HepG2 (cell line): ENCODE measurements around the gene TMEM132D.

Source experiments
- ATF6 ChIP-seq: sonication (generic); formaldehyde crosslinking; conservative IDR thresholded peaks from 2 replicates; pipeline ENCODE4 v1.4.0; 2020; ENCODE audit warnings: missing genetic modification reagents
- BCLAF1 ChIP-seq: fragments of 450-650 bp; IDR thresholded peaks from 2 replicates; pipeline ENCODE4 v1.6.1; 2017; ENCODE audit warnings: mild to moderate bottlenecking
- CREM ChIP-seq, 2 experiments: sonication (generic) in 1 of 2; formaldehyde crosslinking in 1 of 2; IDR thresholded peaks; 2 replicates each; pipeline versions ENCODE4 v1.4.0 to v1.6.1; 2016 to 2020; ENCODE audit warnings: antibody characterized with exemption in 1 of 2, mild to moderate bottlenecking in 1 of 2, missing genetic modification reagents in 1 of 2
- CTCF ChIP-seq: sonication (generic); formaldehyde crosslinking; IDR thresholded peaks from 2 replicates; pipeline ENCODE4 v1.5.0; 2020; ENCODE audit warnings: mild to moderate bottlenecking, missing genetic modification reagents, moderate library complexity
- GTF2F1 ChIP-seq: fragments of 150-350 bp; IDR thresholded peaks from 2 replicates; pipeline ENCODE4 v1.6.1; 2014; ENCODE audit warnings: low read length
- HMG20A ChIP-seq: IDR thresholded peaks from 2 replicates; pipeline ENCODE4 v1.6.1; 2016; ENCODE audit warnings: borderline replicate concordance
- MAZ ChIP-seq, 2 experiments: sonication (generic) in 1 of 2; formaldehyde crosslinking in 1 of 2; IDR thresholded peaks; 2 replicates each; pipeline versions ENCODE4 v1.5.0 to v1.6.1; 2012 to 2020; ENCODE audit warnings: low read depth in 2 of 2, mild to moderate bottlenecking in 2 of 2, borderline replicate concordance in 1 of 2, improper control_type of control experiment in 1 of 2, low read length in 1 of 2, missing genetic modification reagents in 1 of 2, moderate library complexity in 1 of 2
- SP2 ChIP-seq: sonication (generic); formaldehyde crosslinking; IDR thresholded peaks from 2 replicates; pipeline ENCODE4 v1.5.1; 2020; ENCODE audit warnings: mild to moderate bottlenecking, missing genetic modification reagents
- TBP ChIP-seq: sonication (generic); formaldehyde crosslinking; IDR thresholded peaks from 2 replicates; pipeline ENCODE4 v1.5.0; 2020; ENCODE audit warnings: missing genetic modification reagents
- ZBTB33 ChIP-seq: sonication (generic); formaldehyde crosslinking; IDR thresholded peaks from 2 replicates; pipeline ENCODE4 v1.4.0; 2020; ENCODE audit warnings: missing genetic modification reagents
- ZNF276 ChIP-seq: sonication (generic); formaldehyde crosslinking; IDR thresholded peaks from 2 replicates; pipeline ENCODE4 v1.4.0; 2020; ENCODE audit warnings: mild to moderate bottlenecking, low read depth, missing genetic modification reagents

- TF ChIP-seq CREM (IDR thresholded peaks at IDR 0.05) (no peak), CREM (CRISPR knock-in tag; IDR thresholded peaks at IDR 0.05) (no peak), CTCF (CRISPR knock-in tag) (no peak), HMG20A (CRISPR knock-in tag) (no peak), MAZ (IDR thresholded peaks at IDR 0.05; ENCODE audit: borderline replicate concordance, low read depth, low read length) (no peak), MAZ (CRISPR knock-in tag; IDR thresholded peaks at IDR 0.05; ENCODE audit: low read depth) (no peak), ATF6 (CRISPR knock-in tag) (no peak), BCLAF1 (no peak), SP2 (CRISPR knock-in tag) (no peak), GTF2F1 (no peak), ZBTB33 (CRISPR knock-in tag) (no peak), TBP (no peak), ZNF276 (CRISPR knock-in tag) (no peak)
Measured at GRCh38 chr12:129570796-129571400, 332.9 kb downstream of the TMEM132D start.
